ENCODE results near the gene SLC7A6. TPM values are rescaled to one million over a fixed set of nuclear protein-coding genes. Genes with fewer than 3 reads are reported as not detected.

Gene SLC7A6
- total RNA-seq, 2 donors from 2014 or later = 43.6 to 47.2 TPM

GRCh38 chr16:68342620-68343019, 78.3 kb downstream of the SLC7A6 start:
- no peak for DNase-seq
- H3K4me1 Mint-ChIP-seq = no peaks in the 10 kb centered on the region
- no peak overlapping the region for H3K27ac ChIP-seq (ENCODE audit: low read depth, low read length)
- peaks cover 69% of the 10 kb centered on the region for H3K36me3 Mint-ChIP-seq (ENCODE audit: low read depth)
- H3K27me3 ChIP-seq (ENCODE audit: control insufficient read depth, insufficient read depth, low read length, poor library complexity, severe bottlenecking) = no peaks in the 10 kb centered on the region
- H3K4me3 ChIP-seq (ENCODE audit: low read length) = no peak overlapping the region
- TF ChIP-seq, protein P1, sequence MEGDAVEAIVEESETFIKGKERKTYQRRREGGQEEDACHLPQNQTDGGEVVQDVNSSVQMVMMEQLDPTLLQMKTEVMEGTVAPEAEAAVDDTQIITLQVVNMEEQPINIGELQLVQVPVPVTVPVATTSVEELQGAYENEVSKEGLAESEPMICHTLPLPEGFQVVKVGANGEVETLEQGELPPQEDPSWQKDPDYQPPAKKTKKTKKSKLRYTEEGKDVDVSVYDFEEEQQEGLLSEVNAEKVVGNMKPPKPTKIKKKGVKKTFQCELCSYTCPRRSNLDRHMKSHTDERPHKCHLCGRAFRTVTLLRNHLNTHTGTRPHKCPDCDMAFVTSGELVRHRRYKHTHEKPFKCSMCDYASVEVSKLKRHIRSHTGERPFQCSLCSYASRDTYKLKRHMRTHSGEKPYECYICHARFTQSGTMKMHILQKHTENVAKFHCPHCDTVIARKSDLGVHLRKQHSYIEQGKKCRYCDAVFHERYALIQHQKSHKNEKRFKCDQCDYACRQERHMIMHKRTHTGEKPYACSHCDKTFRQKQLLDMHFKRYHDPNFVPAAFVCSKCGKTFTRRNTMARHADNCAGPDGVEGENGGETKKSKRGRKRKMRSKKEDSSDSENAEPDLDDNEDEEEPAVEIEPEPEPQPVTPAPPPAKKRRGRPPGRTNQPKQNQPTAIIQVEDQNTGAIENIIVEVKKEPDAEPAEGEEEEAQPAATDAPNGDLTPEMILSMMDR (conservative IDR thresholded peaks at IDR 0.05) = no peak
- no peaks in the 10 kb centered on the region for H3K27me3 Mint-ChIP-seq (ENCODE audit: insufficient read depth)
- H3K9me3 ChIP-seq (ENCODE audit: control insufficient read depth, low read length) = no peaks in the 10 kb centered on the region
- H3K4me3 Mint-ChIP-seq = no peak overlapping the region
- no peak overlapping the region for H3K9ac ChIP-seq (ENCODE audit: extremely low read depth, low read length, poor library complexity, severe bottlenecking)
- no peaks in the 10 kb centered on the region for H3K9me3 Mint-ChIP-seq
- no peaks in the 10 kb centered on the region for H3K4me1 ChIP-seq (ENCODE audit: control insufficient read depth, insufficient read depth, low read length)
- peaks cover 92% of the 10 kb centered on the region for H3K36me3 ChIP-seq (ENCODE audit: control insufficient read depth, insufficient read depth, low read length)
- 84 to 88% methylated on average over 4 to 7 of the region's 7 CpGs for WGBS, 2 experiments (ENCODE audit: insufficient coverage in 1 of 2, insufficient read length in 1 of 2)
- H3K27ac Mint-ChIP-seq = peak overlapping the region; percentile 35

GRCh38 chr16:68343137-68343536, 78.8 kb downstream of the SLC7A6 start:
- Mint-ChIP-seq H3K27me3 (ENCODE audit: insufficient read depth) (no peaks in the 10 kb centered on the region), H3K4me1 (no peaks in the 10 kb centered on the region), H3K27ac (no peak overlapping the region), H3K36me3 (ENCODE audit: low read depth) (peaks cover 69% of the 10 kb centered on the region), H3K4me3 (no peak overlapping the region), H3K9me3 (no peaks in the 10 kb centered on the region)
- 97 to 100% methylated on average over 6 to 7 of the region's 7 CpGs for whole genome bisulfite sequencing, 2 experiments (ENCODE audit: insufficient coverage in 1 of 2, insufficient read length in 1 of 2)
- Histone ChIP-seq H3K36me3 (ENCODE audit: control insufficient read depth, insufficient read depth, low read length) (peaks cover 92% of the 10 kb centered on the region), H3K4me3 (ENCODE audit: low read length) (no peak overlapping the region), H3K9me3 (ENCODE audit: control insufficient read depth, low read length) (no peaks in the 10 kb centered on the region), H3K27ac (ENCODE audit: low read depth, low read length) (no peak overlapping the region), H3K9ac (ENCODE audit: extremely low read depth, low read length, poor library complexity, severe bottlenecking) (no peak overlapping the region), H3K4me1 (ENCODE audit: control insufficient read depth, insufficient read depth, low read length) (no peaks in the 10 kb centered on the region), H3K27me3 (ENCODE audit: control insufficient read depth, insufficient read depth, low read length, poor library complexity, severe bottlenecking) (no peaks in the 10 kb centered on the region)
- DNase-seq = no peak
- TF ChIP-seq, protein P1 (conservative IDR thresholded peaks at IDR 0.05) = no peak

GRCh38 chr16:68344252-68344651, 79.9 kb downstream of the SLC7A6 start:
- Mint-ChIP-seq H3K27me3 (ENCODE audit: insufficient read depth) (no peaks in the 10 kb centered on the region), H3K4me3 (no peak overlapping the region), H3K9me3 (no peaks in the 10 kb centered on the region), H3K4me1 (no peaks in the 10 kb centered on the region), H3K27ac (no peak overlapping the region), H3K36me3 (ENCODE audit: low read depth) (peaks cover 70% of the 10 kb centered on the region)
- Histone ChIP-seq H3K27me3 (ENCODE audit: control insufficient read depth, insufficient read depth, low read length, poor library complexity, severe bottlenecking) (no peaks in the 10 kb centered on the region), H3K4me1 (ENCODE audit: control insufficient read depth, insufficient read depth, low read length) (no peaks in the 10 kb centered on the region), H3K9me3 (ENCODE audit: control insufficient read depth, low read length) (no peaks in the 10 kb centered on the region), H3K9ac (ENCODE audit: extremely low read depth, low read length, poor library complexity, severe bottlenecking) (no peak overlapping the region), H3K4me3 (ENCODE audit: low read length) (no peak overlapping the region), H3K36me3 (ENCODE audit: control insufficient read depth, insufficient read depth, low read length) (peaks cover 89% of the 10 kb centered on the region), H3K27ac (ENCODE audit: low read depth, low read length) (no peak overlapping the region)
- DNase-seq = no peak
- TF ChIP-seq, protein P1 (conservative IDR thresholded peaks at IDR 0.05) = no peak
- 92 to 95% methylated on average over 8 to 11 of the region's 11 CpGs for WGBS, 2 experiments (ENCODE audit: insufficient coverage in 1 of 2, insufficient read length in 1 of 2)
